ENCODE measurements around the gene GPATCH2. TPM values are rescaled to one million over a fixed set of nuclear protein-coding genes. Genes with fewer than 3 reads are reported as not detected.

GPATCH2 gene
- polyA plus RNA-seq, 1 donor from 2014 or later = 12.3 TPM

DNA sequence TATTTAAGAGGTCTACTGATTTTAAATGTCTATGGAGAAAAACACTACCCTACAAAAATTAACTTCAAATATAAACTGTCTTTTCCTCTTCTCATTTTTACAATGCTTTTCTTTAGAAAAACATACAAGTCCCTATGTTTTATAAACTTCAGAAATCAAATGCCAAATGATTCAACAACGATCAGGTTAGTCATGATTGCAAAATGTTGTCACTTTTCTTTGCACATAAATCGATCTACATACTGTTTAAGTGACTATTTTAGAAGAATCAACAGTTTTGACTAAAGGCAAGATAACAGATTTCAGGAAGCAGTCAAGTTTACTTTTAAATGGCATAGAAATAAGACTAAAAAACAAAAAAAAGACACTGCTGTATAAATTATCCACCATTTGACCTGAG is 168.7 kb downstream of the GPATCH2 start:
- Histone ChIP-seq H3K9ac (ENCODE audit: low read length) (no peak overlapping the region), H3K27me3 (ENCODE audit: insufficient read depth, low read depth, low read length) (no peaks in the 10 kb centered on the region), H3F3A (ENCODE audit: insufficient read depth, low read length, poor library complexity, severe bottlenecking) (no peaks in the 10 kb centered on the region), H3K9me2 (ENCODE audit: insufficient read depth, low read length) (no peaks in the 10 kb centered on the region), H3K4me2 (ENCODE audit: low read length) (no peak overlapping the region), H2AFZ (ENCODE audit: low read depth, low read length) (no peak overlapping the region), H3K4me3 (ENCODE audit: low read length) (no peak overlapping the region), H4K20me1 (ENCODE audit: insufficient read depth) (no peaks in the 10 kb centered on the region), H3K36me3 (ENCODE audit: insufficient read depth, low read length) (no peaks in the 10 kb centered on the region), H3K79me2 (replicated peaks; ENCODE audit: insufficient read depth, low read length) (no peaks in the 10 kb centered on the region), H3K9me3 (ENCODE audit: low read length) (peaks cover 5% of the 10 kb centered on the region), H3K27ac (ENCODE audit: low read length) (no peak overlapping the region)
- TF ChIP-seq, protein P1, sequence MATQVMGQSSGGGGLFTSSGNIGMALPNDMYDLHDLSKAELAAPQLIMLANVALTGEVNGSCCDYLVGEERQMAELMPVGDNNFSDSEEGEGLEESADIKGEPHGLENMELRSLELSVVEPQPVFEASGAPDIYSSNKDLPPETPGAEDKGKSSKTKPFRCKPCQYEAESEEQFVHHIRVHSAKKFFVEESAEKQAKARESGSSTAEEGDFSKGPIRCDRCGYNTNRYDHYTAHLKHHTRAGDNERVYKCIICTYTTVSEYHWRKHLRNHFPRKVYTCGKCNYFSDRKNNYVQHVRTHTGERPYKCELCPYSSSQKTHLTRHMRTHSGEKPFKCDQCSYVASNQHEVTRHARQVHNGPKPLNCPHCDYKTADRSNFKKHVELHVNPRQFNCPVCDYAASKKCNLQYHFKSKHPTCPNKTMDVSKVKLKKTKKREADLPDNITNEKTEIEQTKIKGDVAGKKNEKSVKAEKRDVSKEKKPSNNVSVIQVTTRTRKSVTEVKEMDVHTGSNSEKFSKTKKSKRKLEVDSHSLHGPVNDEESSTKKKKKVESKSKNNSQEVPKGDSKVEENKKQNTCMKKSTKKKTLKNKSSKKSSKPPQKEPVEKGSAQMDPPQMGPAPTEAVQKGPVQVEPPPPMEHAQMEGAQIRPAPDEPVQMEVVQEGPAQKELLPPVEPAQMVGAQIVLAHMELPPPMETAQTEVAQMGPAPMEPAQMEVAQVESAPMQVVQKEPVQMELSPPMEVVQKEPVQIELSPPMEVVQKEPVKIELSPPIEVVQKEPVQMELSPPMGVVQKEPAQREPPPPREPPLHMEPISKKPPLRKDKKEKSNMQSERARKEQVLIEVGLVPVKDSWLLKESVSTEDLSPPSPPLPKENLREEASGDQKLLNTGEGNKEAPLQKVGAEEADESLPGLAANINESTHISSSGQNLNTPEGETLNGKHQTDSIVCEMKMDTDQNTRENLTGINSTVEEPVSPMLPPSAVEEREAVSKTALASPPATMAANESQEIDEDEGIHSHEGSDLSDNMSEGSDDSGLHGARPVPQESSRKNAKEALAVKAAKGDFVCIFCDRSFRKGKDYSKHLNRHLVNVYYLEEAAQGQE (IDR thresholded peaks at IDR 0.05; ENCODE audit: borderline replicate concordance) = no peak
- TF ChIP-seq, protein P2, sequence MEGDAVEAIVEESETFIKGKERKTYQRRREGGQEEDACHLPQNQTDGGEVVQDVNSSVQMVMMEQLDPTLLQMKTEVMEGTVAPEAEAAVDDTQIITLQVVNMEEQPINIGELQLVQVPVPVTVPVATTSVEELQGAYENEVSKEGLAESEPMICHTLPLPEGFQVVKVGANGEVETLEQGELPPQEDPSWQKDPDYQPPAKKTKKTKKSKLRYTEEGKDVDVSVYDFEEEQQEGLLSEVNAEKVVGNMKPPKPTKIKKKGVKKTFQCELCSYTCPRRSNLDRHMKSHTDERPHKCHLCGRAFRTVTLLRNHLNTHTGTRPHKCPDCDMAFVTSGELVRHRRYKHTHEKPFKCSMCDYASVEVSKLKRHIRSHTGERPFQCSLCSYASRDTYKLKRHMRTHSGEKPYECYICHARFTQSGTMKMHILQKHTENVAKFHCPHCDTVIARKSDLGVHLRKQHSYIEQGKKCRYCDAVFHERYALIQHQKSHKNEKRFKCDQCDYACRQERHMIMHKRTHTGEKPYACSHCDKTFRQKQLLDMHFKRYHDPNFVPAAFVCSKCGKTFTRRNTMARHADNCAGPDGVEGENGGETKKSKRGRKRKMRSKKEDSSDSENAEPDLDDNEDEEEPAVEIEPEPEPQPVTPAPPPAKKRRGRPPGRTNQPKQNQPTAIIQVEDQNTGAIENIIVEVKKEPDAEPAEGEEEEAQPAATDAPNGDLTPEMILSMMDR (IDR thresholded peaks at IDR 0.05; ENCODE audit: poor library complexity, severe bottlenecking) = no peak
- TF ChIP-seq TAF1 (IDR thresholded peaks at IDR 0.05; ENCODE audit: low read depth) = no peak

DNA sequence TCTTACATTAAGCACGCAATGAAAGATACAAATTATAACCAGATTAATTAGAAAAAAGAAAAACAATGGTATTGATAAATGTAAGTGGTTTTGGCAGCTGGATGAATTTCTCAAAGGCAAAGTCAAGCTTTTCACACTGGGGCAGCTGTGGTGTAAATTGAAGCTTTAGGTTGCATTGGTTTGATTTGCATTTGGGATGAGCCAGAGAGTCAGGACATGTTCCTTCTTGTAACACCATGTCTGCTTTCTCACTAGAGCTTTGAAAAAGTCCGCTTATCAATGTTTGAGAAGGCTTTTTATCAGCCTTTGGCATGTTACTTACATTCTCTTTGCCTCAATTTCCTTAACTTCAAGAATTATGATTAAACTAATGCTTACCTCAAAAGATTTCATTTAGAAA is 173.9 kb downstream of the GPATCH2 start:
- no peak for TF ChIP-seq SMC3 (conservative IDR thresholded peaks at IDR 0.05; ENCODE audit: poor library complexity)
- TF ChIP-seq MXI1 (conservative IDR thresholded peaks at IDR 0.05; ENCODE audit: poor library complexity, severe bottlenecking) = no peak
- TF ChIP-seq, protein P2 (IDR thresholded peaks at IDR 0.05; ENCODE audit: poor library complexity, severe bottlenecking) = no peak
- TF ChIP-seq, protein P1 (IDR thresholded peaks at IDR 0.05; ENCODE audit: borderline replicate concordance) = no peak
- no peak for TF ChIP-seq EP300 (conservative IDR thresholded peaks at IDR 0.05; ENCODE audit: poor library complexity, severe bottlenecking)
- TF ChIP-seq RAD21 (conservative IDR thresholded peaks at IDR 0.05) = no peak
- TF ChIP-seq TAF1 (IDR thresholded peaks at IDR 0.05; ENCODE audit: low read depth) = no peak
- TF ChIP-seq EZH2 (IDR thresholded peaks at IDR 0.05; ENCODE audit: borderline replicate concordance, insufficient read depth, low read length, poor library complexity, severe bottlenecking) = no peak
- TF ChIP-seq POLR2AphosphoS5 (IDR thresholded peaks at IDR 0.05) = no peak

More for the DNA sequence above, 173.9 kb downstream of the GPATCH2 start:
- H3K27ac ChIP-seq (ENCODE audit: low read length) = no peak overlapping the region
- no peaks in the 10 kb centered on the region for H3K27me3 ChIP-seq (ENCODE audit: insufficient read depth, low read depth, low read length)
- H3K9me2 ChIP-seq (ENCODE audit: insufficient read depth, low read length) = no peaks in the 10 kb centered on the region
- no peak overlapping the region for H3K4me2 ChIP-seq (ENCODE audit: low read length)
- no peaks in the 10 kb centered on the region for H3K79me2 ChIP-seq (replicated peaks; ENCODE audit: insufficient read depth, low read length)
- no peaks in the 10 kb centered on the region for H3K9me3 ChIP-seq (ENCODE audit: low read length)
- no peak overlapping the region for H3K9ac ChIP-seq (ENCODE audit: low read length)
- no peaks in the 10 kb centered on the region for H3K36me3 ChIP-seq (ENCODE audit: insufficient read depth, low read length)
- no peak overlapping the region for H3K4me3 ChIP-seq (ENCODE audit: low read length)
- no peaks in the 10 kb centered on the region for H3F3A ChIP-seq (ENCODE audit: insufficient read depth, low read length, poor library complexity, severe bottlenecking)
- H4K20me1 ChIP-seq (ENCODE audit: insufficient read depth) = no peaks in the 10 kb centered on the region
- no peak overlapping the region for H2AFZ ChIP-seq (ENCODE audit: low read depth, low read length)
